ENCODE measurements around the gene SLC9A9.

Gene SLC9A9

DNA sequence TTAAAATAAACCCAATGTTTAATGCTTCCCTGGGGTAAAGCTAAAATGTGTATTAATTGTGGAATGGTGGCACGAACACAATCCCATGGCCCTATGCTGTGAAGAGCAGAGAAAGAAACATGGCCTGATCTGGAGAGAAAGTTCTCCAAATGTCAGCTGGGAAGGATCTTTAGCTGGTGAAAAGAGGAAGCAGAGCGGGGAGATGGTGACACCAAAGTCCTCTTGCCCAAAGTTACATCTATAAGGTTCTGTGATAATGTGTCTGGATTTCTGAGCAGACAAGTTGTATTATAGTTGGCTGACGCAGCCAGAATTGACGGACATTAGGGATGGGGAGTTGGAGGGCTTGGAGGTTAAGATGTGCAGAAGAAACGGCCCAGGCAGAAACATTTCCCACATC, 532.5 kb downstream of the SLC9A9 start:
- DNase-seq (ENCODE audit: low read depth) = no peak

DNA sequence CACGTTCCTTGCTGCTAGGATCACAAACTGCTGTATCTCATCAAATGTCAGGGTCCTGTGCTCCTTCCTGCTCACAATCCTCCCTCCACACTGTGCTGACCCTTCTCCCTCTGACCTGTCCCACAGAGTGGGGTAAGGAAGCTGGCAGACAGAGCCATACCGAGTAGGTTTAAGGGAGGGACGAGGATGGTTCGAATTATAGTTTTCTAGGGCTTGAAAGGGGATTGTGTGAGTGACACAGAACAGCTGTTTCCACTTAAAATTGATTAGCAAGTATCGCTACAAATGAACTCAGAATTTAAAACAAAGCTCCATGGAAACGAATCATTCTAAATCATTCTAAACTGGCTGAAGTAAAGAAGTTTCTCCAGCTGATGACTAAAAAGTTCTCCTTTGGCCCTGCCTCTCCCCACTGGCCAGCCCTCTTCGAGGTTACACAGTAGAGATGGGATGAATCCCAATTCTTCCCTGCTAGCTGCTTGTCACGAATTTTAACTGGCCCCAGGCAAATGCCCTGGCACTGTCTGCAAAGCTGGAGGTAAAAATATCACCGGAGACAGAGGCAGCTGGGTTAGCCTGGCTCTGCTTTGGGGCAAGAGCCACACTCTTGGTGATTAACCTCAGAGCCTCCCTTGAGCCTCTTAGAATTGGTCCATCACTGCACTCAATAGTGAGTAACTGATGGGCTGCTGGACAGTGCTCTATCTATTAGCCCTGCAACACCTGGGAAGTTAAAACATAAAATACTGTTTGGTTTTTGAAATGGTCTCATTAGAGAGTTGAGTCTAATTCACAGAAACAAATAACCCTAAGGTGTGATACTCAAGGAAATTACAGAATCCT, 533.8 kb downstream of the SLC9A9 start:
- no peak for DNase-seq (ENCODE audit: low read depth)

DNA sequence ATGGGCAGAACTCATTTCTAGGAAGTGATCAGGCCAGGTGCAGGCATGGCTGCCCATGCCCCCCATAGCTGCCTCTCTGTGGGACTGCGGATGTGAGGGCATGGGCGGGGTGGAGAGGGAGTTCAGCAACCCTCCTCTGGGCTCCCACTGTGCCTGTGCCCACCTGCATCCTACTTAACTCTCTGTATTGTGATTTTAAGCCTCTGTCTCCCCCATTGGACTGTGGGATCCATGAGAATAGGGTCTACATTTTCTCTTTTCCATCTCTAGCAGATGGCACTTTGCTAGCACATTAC, 534.4 kb downstream of the SLC9A9 start:
- no peak for DNase-seq (ENCODE audit: low read depth)

DNA sequence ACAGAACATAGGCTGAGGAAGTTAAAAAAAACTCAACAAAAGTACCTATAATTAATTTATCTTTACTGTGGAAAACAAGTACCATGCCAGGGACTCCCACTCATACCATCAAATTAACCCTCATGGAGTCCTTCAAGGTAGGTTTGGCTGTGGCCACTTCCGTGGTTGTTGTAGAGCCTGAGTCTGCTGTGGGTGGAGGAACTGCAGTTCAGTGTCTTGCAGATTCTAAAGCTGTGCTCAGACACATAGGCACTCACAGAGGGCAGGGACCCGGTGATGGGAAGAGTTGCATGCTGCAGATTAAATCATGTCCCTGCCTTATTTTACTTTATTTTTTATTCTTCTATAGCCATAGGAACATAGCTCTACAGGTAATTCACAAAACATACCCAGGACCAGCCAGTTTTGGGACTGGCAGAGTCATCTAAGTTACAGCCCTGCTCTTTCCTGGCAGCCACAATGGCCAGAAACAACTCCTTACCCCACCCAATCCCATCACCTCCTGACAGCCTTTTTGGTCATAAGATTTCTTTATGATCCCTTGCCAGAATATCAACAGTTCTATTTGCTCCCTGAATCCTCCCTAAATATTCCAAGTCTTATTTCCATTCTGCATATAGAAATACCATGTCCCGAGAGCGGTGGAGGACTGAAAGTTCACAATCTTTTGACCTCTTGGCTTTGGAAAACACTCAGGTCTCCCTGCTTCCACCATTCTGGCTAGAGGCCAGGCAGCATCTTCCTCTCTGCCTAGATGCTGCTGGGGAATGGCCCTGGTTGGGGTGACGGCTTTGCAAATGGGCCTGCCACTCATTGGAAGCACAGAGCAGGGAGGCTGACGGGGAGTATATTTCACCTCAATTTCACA, 535.0 kb downstream of the SLC9A9 start:
- DNase-seq (ENCODE audit: low read depth) = no peak

DNA sequence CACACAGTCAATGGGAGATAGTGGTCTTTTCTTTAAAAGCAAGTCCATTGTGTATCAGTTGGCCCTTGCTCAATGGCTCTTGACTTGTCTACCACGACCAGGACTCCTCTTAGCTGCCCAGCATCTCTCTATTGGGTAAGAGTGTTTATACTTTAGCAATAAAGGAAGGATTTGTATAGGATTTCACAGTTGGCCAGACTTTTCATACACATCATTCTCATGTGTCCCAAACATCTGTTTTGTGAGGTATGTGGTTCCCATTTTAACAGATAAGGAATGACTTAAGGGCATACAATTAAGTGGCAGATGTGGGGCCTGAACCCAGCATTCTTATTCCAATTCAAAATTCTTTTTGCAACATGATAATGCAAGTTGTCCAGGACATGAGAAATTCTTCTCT, 537.2 kb downstream of the SLC9A9 start:
- no peak for DNase-seq (ENCODE audit: low read depth)

DNA sequence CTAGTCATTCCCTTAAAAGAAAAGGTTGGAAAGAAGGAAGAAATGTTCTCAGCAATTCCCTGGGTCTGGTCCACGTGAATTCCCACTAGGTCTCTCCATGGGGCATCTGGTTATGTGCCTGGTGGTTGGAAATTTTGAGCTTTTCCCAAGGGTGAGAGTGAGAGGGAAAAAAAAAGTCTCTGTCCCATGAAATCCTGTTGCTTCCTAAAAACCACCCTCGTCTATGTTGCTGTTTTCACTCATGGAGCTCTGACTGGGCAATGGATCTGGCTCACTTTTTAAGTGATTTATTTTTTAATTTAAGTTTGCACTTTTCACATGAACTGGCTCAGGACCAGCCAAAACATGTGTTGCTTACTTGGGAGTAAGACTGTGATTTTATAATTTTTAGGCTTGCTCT, 538.6 kb downstream of the SLC9A9 start:
- no peak for DNase-seq (ENCODE audit: low read depth)

DNA sequence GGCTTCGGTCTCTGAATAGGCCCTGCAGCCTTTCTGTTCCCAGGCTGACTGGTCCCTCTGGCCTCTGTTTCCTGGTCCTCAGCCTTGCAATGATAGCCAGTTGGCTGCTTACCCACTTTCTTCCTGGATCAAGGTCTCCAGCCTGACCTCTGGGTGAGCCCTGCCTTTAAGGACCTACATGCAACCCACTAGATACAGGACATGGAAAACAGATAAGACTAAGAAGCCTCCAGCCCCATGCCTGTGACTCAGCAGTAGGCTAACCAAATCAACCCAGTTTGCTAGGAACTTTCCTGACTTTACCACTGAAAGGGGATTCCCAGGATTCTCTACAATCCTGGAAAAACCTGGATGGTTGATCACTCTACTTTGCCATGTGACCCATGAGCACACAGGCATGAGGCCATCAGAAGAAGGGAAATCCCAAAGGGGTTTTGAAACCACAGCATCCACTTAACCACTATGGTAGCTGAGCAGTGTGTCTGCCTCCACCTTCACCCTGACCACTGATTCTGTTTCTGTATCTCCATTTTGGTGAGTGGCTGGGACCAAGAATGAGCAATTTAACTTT, 540.6 kb downstream of the SLC9A9 start:
- no peak for DNase-seq (ENCODE audit: low read depth)

DNA sequence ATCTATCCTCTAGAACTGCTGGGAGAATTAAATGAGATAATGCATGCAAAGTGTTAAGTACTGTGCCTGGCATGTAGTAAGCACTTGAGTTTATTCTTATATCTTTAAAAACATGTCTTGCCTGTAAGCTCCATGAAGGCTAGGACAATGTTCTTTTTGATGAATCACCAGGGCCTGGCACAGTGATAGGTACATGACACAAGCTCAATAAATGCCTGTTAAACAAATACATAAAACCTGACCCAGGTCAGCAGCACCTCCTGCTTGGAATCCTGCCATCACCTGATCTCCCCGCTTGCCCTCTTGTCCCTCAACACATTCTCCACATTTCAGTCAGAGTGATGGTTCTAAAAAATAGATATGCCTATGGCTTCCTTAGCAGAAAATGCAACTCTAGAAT, 541.9 kb downstream of the SLC9A9 start:
- DNase-seq (ENCODE audit: low read depth) = no peak

DNA sequence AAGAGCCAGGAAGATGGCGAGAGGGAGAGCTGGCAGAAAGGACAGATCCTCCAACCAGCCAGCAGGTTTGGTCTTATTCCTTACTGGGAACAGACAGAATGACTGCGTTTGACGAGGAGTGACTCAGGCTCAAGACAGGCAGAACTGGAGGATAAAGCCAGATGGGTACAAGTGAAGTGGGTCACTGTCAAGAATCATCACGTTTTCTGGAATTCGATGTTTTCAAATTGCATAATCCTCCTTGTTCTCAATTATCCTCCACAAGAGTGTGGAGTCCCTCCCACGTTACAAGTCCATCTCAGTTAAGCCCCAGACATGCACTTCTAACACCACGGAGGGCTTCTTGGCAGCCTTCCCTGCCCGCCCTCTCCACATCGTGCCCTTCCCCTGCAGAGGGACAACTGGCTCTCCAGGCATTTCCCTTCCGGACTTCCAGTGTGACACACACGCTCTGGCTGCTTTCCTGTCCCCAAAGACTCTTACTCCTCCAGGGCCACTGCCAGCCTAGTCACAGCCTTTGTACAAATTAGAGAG, 545.6 kb downstream of the SLC9A9 start:
- DNase-seq (ENCODE audit: low read depth) = no peak

DNA sequence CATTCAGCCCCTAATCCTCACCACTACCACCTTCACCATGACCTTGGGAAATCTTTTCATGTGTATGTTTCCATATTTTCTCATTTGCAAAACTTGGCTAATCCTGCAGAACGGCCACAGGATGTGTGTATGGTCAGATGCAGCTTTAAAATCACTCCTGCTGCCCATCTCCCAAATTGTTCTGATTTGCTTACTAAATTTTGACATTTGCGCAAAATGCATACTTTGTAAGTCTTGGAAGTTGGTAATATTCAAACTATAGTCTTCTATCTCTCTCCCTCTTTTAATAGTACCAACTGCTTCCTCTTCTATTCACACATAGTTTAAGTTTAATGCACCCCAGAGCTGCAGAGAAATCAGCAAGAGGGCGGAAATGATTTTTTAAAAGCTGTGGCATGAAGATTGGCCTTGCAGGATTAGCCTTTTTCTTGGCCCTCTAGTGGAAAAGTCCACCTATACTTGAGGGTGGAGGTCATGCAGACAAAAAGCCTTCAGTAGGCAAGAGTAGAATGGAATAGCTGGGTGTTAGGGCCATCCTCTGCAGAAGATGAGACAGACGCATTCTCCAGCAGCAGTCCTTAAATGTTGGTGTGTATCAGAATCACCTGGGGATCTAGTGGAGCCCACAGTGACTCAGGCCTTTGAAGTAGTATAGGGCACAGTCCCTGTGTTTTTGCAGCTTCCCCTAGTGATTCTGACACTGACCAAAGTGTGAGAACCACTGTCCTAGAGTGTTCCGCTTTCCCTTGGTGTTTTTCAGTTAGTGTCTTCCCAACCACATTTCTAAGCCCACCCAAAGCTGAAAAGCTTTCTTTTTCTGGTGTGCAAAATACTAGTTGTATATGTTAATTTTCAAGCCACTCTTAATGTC, 547.0 kb downstream of the SLC9A9 start:
- no peak for DNase-seq (ENCODE audit: low read depth)

DNA sequence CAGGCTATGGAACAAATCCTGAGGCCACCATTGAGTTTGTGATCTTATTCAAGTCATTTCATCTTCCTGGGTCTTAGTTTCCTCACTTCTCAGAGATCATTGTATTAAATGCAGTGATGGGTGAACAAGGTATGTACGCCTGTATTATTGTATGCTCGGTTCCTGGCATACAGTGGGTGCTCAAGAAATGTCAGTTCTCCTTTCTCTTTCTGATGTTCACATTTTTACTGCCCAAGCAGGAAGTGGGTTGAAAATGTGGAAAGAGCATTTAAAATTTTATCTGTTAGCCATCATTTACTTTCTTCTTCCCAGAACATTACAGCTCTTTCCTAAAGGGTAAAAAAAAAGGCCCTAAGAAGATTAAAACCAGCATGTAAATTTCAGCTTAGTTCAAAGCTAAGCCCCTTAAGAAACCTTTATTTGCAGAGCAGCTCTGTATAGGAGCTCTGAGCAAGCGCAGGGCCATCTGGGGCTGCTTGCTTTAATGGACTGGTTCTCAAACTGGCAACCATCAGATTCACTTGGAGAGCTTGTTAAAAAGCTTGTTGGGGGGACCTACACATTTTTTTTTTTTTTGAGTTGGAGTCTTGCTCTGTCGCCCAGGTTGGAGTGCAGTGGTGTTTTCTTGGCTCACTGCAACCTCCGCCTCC, 549.3 kb downstream of the SLC9A9 start:
- DNase-seq (ENCODE audit: low read depth) = no peak

DNA sequence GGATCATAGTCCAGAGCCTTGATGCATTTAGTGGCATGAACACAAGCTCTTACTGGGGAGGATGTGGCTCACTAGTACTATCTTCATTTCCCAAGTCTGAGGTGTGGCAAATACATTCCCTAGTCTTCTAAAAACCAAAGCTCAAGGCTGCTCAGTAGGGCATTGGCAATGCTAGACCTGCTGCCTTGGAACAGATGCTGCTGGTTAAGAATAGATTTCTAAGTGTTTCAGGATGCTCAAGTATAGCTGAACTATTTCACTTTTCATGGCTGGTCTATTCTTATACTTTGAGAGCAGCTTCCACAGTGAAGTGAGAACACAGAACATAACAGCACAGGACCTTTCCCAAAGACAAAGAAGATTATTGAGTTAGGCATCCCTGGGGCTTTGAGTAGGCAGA, 549.9 kb downstream of the SLC9A9 start:
- DNase-seq (ENCODE audit: low read depth) = no peak

DNA sequence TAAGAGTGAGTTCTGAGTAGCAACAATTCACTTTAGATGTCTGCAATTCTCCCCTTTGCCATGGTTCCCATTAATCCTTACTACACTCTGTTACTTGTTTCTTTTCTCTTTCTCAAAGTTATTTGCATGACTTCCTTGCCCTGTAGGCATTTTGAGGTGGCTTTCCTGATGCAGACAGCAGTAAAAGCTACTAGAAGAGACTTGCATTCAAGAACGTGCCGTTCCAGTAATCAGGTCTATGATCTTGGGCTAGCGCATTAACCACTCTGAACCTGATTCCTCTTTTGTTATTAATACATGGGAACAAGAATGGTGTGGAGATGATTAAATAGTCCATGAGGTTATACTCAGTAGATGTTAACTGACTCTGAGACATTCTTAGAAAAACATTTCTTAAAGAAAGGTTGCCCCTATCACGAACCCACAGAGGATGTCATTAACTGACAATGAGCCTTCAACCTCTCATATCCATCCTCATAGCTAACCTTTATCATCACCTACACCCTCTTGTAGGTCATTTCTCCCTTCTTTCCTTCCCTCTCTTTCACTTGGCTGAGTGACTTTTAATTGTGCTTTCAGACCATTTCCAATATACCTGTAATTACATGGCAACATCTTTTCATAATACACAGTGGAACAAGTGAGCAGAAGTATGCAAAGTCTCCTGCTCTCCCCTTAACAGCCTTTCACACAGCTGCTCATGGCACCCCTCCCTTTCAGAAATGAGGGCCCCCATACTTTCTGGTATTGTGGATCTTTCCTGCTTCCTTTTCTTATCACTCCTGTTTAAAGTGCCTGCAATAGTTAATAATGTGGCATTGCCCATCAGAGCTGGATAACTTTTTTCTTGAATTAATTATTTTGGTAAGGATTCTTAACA, 552.8 kb downstream of the SLC9A9 start:
- DNase-seq (ENCODE audit: low read depth) = no peak

DNA sequence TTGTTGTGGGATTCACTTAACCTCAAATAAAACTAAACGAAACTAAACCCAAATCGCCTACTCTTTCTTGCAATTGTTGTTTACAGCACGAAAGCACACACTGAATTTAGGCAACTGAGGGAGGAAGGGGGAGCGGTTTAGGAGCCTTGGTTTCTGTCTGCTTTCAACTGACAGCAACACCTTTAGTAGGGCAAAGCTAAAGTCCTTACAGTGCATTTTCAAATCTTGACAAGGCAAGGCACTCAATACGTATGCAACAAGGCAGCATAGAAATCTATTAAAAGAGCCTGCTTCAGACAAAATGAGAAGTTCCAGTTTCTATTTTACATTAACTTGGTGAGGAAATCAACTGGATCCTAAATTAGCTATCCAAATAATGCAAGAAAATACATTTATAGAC, 554.1 kb downstream of the SLC9A9 start:
- DNase-seq (ENCODE audit: low read depth) = no peak

DNA sequence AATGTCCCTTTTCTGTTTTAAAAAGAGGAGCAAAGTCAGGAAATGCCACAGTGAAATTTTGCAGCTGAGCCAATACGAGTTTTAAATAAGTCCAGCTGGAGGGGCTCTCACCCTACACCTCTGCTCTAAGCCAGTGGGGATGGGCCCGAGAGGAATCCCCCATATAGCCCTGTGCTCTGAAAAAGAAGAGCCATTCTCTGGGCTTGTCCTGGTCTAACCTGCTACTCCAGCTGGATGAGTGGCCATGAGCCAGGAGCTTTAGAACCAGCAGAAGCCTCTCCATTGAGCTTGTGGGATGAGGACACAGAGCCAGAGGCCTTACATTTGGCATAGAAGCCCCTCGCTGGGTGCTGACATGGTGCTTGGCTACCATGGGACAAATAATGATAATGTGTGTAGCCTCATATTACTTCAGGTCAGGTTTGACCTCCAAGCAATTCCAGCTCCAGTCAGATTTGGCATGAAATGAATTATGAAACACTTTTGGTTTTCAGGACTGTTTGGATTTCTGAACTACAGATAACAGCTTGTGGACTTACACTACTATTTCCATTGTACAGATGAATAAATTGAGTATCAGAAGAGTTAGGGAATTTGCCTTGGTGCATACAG, 556.3 kb downstream of the SLC9A9 start:
- DNase-seq (ENCODE audit: low read depth) = no peak

DNA sequence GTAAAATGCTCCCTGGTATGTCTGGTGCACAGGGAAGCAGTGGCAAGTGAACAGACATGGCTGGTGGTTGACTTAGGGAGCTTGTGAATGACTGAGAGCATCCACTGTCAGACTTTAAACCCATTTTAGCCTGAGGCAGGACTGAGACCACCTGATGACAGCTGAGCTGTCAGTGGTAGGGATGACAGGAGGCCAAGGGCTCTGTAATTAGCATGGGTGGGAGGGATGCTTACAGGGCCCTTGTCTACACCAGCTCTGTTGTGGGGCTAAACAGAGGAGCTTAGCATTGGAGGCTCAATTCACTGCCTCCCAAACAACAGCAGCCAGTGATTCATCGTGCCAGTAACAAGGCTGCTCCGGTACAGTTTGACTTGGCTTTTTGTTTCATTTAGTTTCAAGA, 559.3 kb downstream of the SLC9A9 start:
- DNase-seq (ENCODE audit: low read depth) = no peak

DNA sequence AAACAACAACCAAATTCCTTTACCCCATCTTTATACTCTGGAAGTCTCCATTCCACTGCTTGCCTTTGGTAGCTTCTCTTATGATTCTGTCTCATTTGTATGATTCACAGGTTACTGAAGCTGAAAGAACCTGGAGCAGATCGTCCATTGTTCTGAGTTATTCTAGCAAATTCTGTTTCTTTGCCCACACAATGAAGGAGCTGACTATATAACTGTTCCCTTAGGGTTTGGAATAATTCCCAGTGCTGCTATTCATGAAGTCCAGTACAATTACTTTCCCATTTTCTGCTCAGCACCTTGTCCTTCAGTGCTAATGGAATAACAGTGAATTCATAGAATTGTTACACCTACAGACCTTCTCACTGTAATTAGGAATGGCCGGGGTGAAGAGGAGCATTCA, 560.9 kb downstream of the SLC9A9 start:
- DNase-seq (ENCODE audit: low read depth) = no peak

DNA sequence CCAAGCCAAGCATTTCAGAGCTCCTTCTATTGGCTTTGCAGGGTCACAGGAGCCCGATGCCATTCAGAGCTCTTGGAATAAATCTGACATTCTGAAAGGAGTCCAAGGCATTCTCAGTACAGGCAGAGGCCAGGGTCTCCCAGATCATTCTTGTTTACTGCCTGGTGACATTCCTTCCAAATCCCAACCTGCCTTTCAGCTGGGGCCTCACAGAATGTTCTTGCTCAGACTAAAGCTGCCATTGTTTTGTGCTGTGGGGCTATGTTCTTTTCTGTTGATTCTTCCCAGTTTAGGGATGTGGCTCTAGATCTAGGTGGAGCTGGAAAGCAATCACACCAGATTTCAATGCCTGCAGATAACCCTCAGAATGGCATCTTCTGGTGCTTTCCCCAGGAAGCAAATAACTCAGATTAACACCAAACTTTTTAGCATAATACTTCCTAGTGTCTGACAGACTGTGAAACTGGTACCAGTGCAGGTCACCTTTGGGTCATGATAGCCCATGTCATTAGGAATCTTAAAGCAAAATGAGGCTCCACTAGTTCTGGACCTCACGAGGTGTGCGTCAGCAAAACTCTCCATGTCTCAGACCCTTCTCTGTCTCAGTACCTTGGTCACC, 561.8 kb downstream of the SLC9A9 start:
- DNase-seq (ENCODE audit: low read depth) = no peak

DNA sequence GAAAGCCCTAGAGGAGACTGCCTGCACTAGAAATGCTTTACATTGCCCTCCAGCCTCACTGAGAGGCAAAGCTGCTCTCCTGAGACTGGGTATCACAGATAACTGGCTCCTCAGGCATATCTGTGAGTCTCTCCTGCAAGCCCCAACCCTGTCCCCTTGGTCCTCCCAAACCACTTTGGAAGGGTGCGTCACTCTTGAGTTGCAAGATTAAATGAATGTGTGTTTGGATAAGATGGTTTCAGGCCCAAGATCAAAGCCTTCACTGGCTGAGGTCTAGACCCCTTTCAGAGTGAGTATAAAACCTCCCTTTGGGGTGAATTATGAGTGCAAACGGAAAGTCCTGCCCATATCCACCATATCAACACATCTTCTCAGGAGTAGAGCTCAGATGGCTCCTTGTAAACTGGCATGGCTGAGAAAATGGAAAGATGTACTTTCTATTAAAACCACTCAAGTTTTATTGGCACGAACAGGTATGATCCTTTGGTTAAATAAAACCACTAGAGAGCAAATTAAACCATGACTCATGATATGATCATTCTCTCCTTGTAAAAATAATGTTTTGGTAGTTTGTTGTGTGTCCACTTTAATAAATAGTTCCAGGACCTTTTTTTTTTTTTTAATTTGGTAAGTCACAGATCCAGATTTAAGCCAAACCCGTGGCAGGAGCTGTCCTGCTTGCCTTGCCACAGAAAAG, 564.7 kb downstream of the SLC9A9 start:
- no peak for DNase-seq (ENCODE audit: low read depth)

Data from stimulated activated CD8-positive, alpha-beta memory T cell treated with anti-CD3 and anti-CD28 coated beads, Interleukin-4, amount 100 ng/mL, for 24 hours (primary cell).